Brain microvascular endothelial cell (primary cell): ENCODE results near the gene MYO5A.
A peak's percentile ranks its signal among the peaks of the same experiment; 100 is the strongest.

ENCODE experiments used
- DNase-seq: peaks from one replicate; pipeline ENCODE4 v3.0.0-alpha.2; 2020
- H3K27ac ChIP-seq: fragments of 250-450 bp; sonication (Bioruptor Pico); 2 replicates; pipeline ENCODE4 v1.5.1; 2020; ENCODE audit warnings: mild to moderate bottlenecking, moderate library complexity
- H3K27me3 ChIP-seq: fragments of 250-450 bp; sonication (Bioruptor Pico); replicated peaks from 2 replicates; pipeline ENCODE4 v1.5.1; 2020; ENCODE audit warnings: mild to moderate bottlenecking
- H3K36me3 ChIP-seq: fragments of 250-450 bp; sonication (Bioruptor Pico); replicated peaks from 2 replicates; pipeline ENCODE4 v1.5.1; 2020; ENCODE audit warnings: mild to moderate bottlenecking
- H3K4me3 ChIP-seq: 2 replicates; pipeline ENCODE4 v1.5.1; 2011; ENCODE audit warnings: low read depth, mild to moderate bottlenecking, control low read depth, low read length, moderate library complexity
- CTCF ChIP-seq: IDR thresholded peaks from 2 replicates; pipeline ENCODE4 v1.5.1; 2011; ENCODE audit warnings: low read depth, mild to moderate bottlenecking, moderate library complexity, low read length, control low read depth, inconsistent platforms; ENCODE audit errors: missing control alignments
- in situ Hi-C: cut with HindIII; loops from 2 replicates; pipeline ENCODE4 v1.10.0; 2017; ENCODE audit warnings: low sequenced_read_pairs, low pct_ligation_motif_present

MYO5A gene

GRCh38 chr15:52505151-52505550 lies 23.5 kb downstream of the MYO5A start:
- H3K27ac ChIP-seq = no peak overlapping the region
- in situ Hi-C loops = no loop called here
- no peak for TF ChIP-seq CTCF

GRCh38 chr15:52503788-52504496 lies 24.7 kb downstream of the MYO5A start:
- DNase-seq = peak; percentile 37
- H3K27me3 ChIP-seq = no peaks in the 10 kb centered on the region
- in situ Hi-C loops = no loop called here
- no peak overlapping the region for H3K27ac ChIP-seq
- no peak for TF ChIP-seq CTCF
- no peaks in the 10 kb centered on the region for H3K36me3 ChIP-seq
- H3K4me3 ChIP-seq = no peak overlapping the region

More at GRCh38 chr15:52505151-52505550, 23.5 kb downstream of the MYO5A start:
- DNase-seq = no peak
- no peak overlapping the region for H3K4me3 ChIP-seq
- no peaks in the 10 kb centered on the region for H3K36me3 ChIP-seq
- H3K27me3 ChIP-seq = no peaks in the 10 kb centered on the region

GRCh38 chr15:52502608-52503007 lies 26.1 kb downstream of the MYO5A start:
- DNase-seq = no peak
- H3K27me3 ChIP-seq = no peaks in the 10 kb centered on the region
- in situ Hi-C loops = no loop called here
- H3K27ac ChIP-seq = no peak overlapping the region
- no peak for TF ChIP-seq CTCF
- no peak overlapping the region for H3K4me3 ChIP-seq
- no peaks in the 10 kb centered on the region for H3K36me3 ChIP-seq

- TF ChIP-seq CTCF = no peak
- in situ Hi-C loops = no loop called here
- no peaks in the 10 kb centered on the region for H3K36me3 ChIP-seq
- H3K27ac ChIP-seq = no peak overlapping the region
- no peaks in the 10 kb centered on the region for H3K27me3 ChIP-seq
- no peak overlapping the region for H3K4me3 ChIP-seq
- no peak for DNase-seq
Observed at GRCh38 chr15:52499506-52499905, 29.2 kb downstream of the MYO5A start.

- no peak overlapping the region for H3K4me3 ChIP-seq
- no peaks in the 10 kb centered on the region for H3K27me3 ChIP-seq
- TF ChIP-seq CTCF = no peak
- in situ Hi-C loops = no loop called here
- no peak for DNase-seq
- H3K27ac ChIP-seq = no peak overlapping the region
- no peaks in the 10 kb centered on the region for H3K36me3 ChIP-seq
Observed at GRCh38 chr15:52498706-52499105, 30.0 kb downstream of the MYO5A start.
